Thymus (tissue), 11 donors: ENCODE results near the gene CYP2A13. TPM values are rescaled to one million over a fixed set of nuclear protein-coding genes. Genes with fewer than 3 reads are reported as not detected.
"Not testable (repeated sequence)": the region's sequence is repeated elsewhere in the genome, so short reads cannot be mapped to it uniquely, and the experiment has no call there.

Source experiments
- DNase-seq, 9 donors: peaks; one replicate each; pipeline ENCODE4 v3.0.0-alpha.2; 2013; ENCODE audit warnings: low spot score in 9 of 9, low read depth in 6 of 9, missing footprints in 1 of 9
- H3K27ac ChIP-seq, 2 donors: one replicate each; pipeline ENCODE4 v1.5.1; 2013; ENCODE audit warnings: control low read depth in 1 of 2, low read depth in 1 of 2, low read length in 1 of 2, mild to moderate bottlenecking in 1 of 2, moderate library complexity in 1 of 2
- H3K27me3 ChIP-seq, 2 donors: one replicate each; pipeline ENCODE4 v1.5.1; 2013; ENCODE audit warnings: low read length in 1 of 2; ENCODE audit not compliant: control insufficient read depth in 2 of 2, insufficient read depth in 1 of 2
- H3K36me3 ChIP-seq, 2 donors: one replicate each; pipeline ENCODE4 v1.5.1; 2013; ENCODE audit warnings: low read length in 1 of 2, mild to moderate bottlenecking in 1 of 2, moderate library complexity in 1 of 2; ENCODE audit not compliant: control insufficient read depth in 2 of 2, insufficient read depth in 2 of 2
- H3K4me1 ChIP-seq, 2 donors: one replicate each; pipeline ENCODE4 v1.5.1; 2013; ENCODE audit warnings: low read length in 2 of 2; ENCODE audit not compliant: control insufficient read depth in 2 of 2, insufficient read depth in 2 of 2
- H3K4me3 ChIP-seq, 2 donors: one replicate each; pipeline ENCODE4 v1.5.1; 2013; ENCODE audit warnings: low read length in 2 of 2, control low read depth in 1 of 2, mild to moderate bottlenecking in 1 of 2
- H3K9me3 ChIP-seq, 2 donors: one replicate each; pipeline ENCODE4 v1.5.1; 2013; ENCODE audit warnings: low read length in 1 of 2, mild to moderate bottlenecking in 1 of 2; ENCODE audit not compliant: control insufficient read depth in 2 of 2, insufficient read depth in 1 of 2
- WGBS: extraction: QIAGEN DNeasy Blood & Tissue Kit; methylation state at CpG from one replicate; pipeline ENCODE4 v1.1.7; 2013; 5-methylcytosine and 5-hydroxymethylcytosine counted together
- polyA plus RNA-seq: library from polyadenylated mRNA; stranded (reverse); fragments of 200-250 nt; gene quantifications from one replicate; pipeline ENCODE4 v1.2.3, GENCODE V29; 2013
- total RNA-seq: library from RNA; stranded (reverse); fragments of 120-200 nt; gene quantifications from one replicate; pipeline ENCODE4 v1.2.4, GENCODE V29; 2013
- donor health status: healthy.

CYP2A13 gene
- total and polyA plus RNA-seq, 2 donors = 0.05 TPM; not detected in 1

GRCh38 chr19:41085748-41086415 is 2.4 kb upstream of the CYP2A13 start:
- 63% methylated on average over 1 of the region's 1 CpG for WGBS
- no peak for DNase-seq
- peaks cover 0 to 26% of the 10 kb centered on the region in 2 donors for H3K27me3 ChIP-seq

DNA sequence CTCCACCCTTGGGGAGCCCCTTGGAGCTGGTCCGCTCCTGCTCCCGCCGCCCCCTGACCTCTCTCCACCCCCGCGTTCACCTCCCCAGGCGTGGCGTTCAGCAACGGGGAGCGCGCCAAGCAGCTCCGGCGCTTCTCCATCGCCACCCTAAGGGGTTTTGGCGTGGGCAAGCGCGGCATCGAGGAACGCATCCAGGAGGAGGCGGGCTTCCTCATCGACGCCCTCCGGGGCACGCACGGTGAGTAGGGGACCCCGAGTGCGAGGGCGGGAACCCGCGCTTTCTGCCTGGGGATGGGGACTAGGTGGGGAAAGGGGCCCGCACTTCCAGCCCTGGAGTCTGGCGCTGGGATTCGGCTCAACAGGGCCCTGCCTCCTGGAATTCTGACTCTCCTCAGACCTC is 1.7 kb downstream of the CYP2A13 start:
- H3K27me3 ChIP-seq = peaks cover 0 to 26% of the 10 kb centered on the region in 2 donors
- WGBS = 5% methylated on average over 32 of the region's 32 CpGs
- DNase-seq = no peak

More at GRCh38 chr19:41085748-41086415, 2.4 kb upstream of the CYP2A13 start:
- Histone ChIP-seq H3K9me3 (no peaks in the 10 kb centered on the region), H3K36me3 (no peaks in the 10 kb centered on the region), H3K4me3 (no peak overlapping the region), H3K4me1 (no peaks in the 10 kb centered on the region), H3K27ac (no peak overlapping the region)

DNA sequence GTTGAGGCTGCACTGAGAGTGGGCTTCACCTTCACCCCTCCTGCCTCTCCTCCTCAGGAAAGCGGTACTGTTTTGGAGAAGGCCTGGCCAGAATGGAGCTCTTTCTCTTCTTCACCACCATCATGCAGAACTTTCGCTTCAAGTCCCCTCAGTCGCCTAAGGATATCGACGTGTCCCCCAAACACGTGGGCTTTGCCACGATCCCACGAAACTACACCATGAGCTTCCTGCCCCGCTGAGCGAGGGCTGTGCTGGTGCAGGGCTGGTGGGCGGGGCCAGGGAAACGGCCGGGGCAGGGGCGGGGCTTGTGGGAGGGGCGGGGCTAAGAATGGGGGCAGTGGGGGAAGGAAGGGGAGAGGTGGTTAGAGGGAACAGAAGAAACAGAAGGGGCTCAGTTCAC is 7.5 kb downstream of the CYP2A13 start:
- no peaks in the 10 kb centered on the region for H3K4me1 ChIP-seq
- no peak overlapping the region for H3K4me3 ChIP-seq
- WGBS = 46% methylated on average over 15 of the region's 15 CpGs
- H3K9me3 ChIP-seq = no peaks in the 10 kb centered on the region
- H3K27ac ChIP-seq = no peak overlapping the region
- no peaks in the 10 kb centered on the region for H3K36me3 ChIP-seq
- DNase-seq = no peak
- H3K27me3 ChIP-seq = peaks cover 0 to 1% of the 10 kb centered on the region in 2 donors

More for the DNA sequence above, 1.7 kb downstream of the CYP2A13 start:
- H3K27ac ChIP-seq = no peak overlapping the region
- no peaks in the 10 kb centered on the region for H3K9me3 ChIP-seq
- no peaks in the 10 kb centered on the region for H3K36me3 ChIP-seq
- H3K4me1 ChIP-seq = no peaks in the 10 kb centered on the region
- H3K4me3 ChIP-seq = no peak overlapping the region

DNA sequence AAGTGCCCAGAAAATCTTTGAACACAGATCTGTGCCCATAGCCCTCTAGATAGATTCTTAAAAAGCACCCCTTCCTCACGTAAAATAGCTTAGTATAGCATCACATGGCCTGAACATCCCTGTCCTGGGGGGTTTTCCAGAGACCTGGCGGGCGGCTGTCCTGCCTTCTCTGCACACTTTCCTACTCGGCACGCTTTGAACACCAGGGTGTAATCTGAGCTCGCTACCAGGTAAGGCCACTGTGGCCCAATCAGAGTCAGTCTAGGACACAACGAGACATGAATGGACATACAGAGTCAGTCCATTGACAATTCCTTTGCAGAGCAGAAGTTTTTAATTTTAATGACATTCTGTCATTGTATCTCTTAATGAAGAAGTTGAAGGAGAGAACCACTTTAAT is 8.1 kb downstream of the CYP2A13 start:
- WGBS = 90% methylated on average over 7 of the region's 7 CpGs
- no peaks in the 10 kb centered on the region for H3K9me3 ChIP-seq
- DNase-seq = no peak
- H3K27me3 ChIP-seq = no peaks in the 10 kb centered on the region
- H3K36me3 ChIP-seq = no peaks in the 10 kb centered on the region
- no peak overlapping the region for H3K27ac ChIP-seq
- H3K4me3 ChIP-seq = no peak overlapping the region
- no peaks in the 10 kb centered on the region for H3K4me1 ChIP-seq

- Histone ChIP-seq H3K4me1 (no peaks in the 10 kb centered on the region), H3K9me3 (no peaks in the 10 kb centered on the region), H3K4me3 (no peak overlapping the region), H3K36me3 (no peaks in the 10 kb centered on the region), H3K27me3 (no peaks in the 10 kb centered on the region), H3K27ac (no peak overlapping the region)
- 92% methylated on average over 2 of the region's 2 CpGs for WGBS
- no peak for DNase-seq
Observed at GRCh38 chr19:41097302-41097701, 9.1 kb downstream of the CYP2A13 start.

- H3K36me3 ChIP-seq = no peaks in the 10 kb centered on the region
- no peak overlapping the region for H3K4me3 ChIP-seq
- no peak overlapping the region for H3K27ac ChIP-seq
- DNase-seq = no peak
- no peaks in the 10 kb centered on the region for H3K27me3 ChIP-seq
- H3K9me3 ChIP-seq = no peaks in the 10 kb centered on the region
- H3K4me1 ChIP-seq = no peaks in the 10 kb centered on the region
- WGBS = 89% methylated on average over 5 of the region's 5 CpGs
Observed at GRCh38 chr19:41098762-41099161, 10.5 kb downstream of the CYP2A13 start.

DNA sequence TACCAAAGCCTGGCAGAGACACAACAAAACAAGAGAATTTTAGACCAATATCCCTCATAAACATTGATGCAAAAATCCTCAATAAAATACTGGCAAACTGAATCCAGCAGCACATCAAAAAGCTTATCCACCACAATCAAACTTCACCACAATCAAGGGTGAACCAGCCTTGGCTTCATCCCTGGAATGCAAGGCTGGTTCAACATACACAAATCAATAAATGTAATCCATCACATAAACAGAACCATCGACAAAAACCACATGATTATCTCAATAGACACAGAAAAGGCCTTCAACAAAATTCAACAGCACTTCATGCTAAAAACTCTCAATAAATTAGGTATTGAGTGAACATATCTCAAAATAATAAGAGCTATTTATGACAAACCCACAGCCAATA is 14.0 kb downstream of the CYP2A13 start:
- WGBS = 96% methylated on average over 1 of the region's 1 CpG
- H3K36me3 ChIP-seq, H3K27me3 ChIP-seq, H3K27ac ChIP-seq, H3K9me3 ChIP-seq, H3K4me3 ChIP-seq, H3K4me1 ChIP-seq, DNase-seq: not testable (repeated sequence)

DNA sequence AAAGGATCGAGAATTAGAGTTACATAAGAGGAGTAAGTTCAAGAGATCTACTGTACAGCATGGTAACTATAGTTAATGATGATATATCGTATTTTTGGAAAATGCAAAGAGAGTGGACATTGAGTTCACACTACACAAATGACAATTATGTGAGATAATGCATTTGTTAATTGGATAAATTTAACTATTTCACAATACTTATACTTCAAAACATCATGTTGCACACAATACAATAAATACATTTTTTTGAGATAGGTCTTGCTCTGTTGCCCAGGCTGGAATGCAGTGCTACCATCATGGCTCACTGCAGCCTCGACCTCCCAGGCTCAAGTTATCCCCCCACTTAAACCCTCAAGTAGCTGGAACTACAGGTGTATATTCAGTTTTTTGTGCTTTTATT is 17.9 kb downstream of the CYP2A13 start:
- Histone ChIP-seq H3K4me1 (no peaks in the 10 kb centered on the region), H3K9me3 (no peaks in the 10 kb centered on the region), H3K27ac (no peak overlapping the region), H3K27me3 (no peaks in the 10 kb centered on the region), H3K36me3 (no peaks in the 10 kb centered on the region), H3K4me3 (no peak overlapping the region)
- 93% methylated on average over 3 of the region's 3 CpGs for WGBS
- DNase-seq = no peak

GRCh38 chr19:41111296-41111695 is 23.0 kb downstream of the CYP2A13 start:
- no peaks in the 10 kb centered on the region for H3K9me3 ChIP-seq
- H3K4me3 ChIP-seq = no peak overlapping the region
- WGBS = 90% methylated on average over 9 of the region's 9 CpGs
- H3K4me1 ChIP-seq = no peaks in the 10 kb centered on the region
- DNase-seq = no peak
- H3K36me3 ChIP-seq = no peaks in the 10 kb centered on the region
- no peak overlapping the region for H3K27ac ChIP-seq
- H3K27me3 ChIP-seq = no peaks in the 10 kb centered on the region
